Measurements from ENCODE around the gene HECTD4. TPM values are rescaled to one million over a fixed set of nuclear protein-coding genes. Genes with fewer than 3 reads are reported as not detected.
"Not testable (repeated sequence)": the region's sequence is repeated elsewhere in the genome, so short reads cannot be mapped to it uniquely, and the experiment has no call there.

HECTD4 gene
- polyA plus RNA-seq, 1 donor: 38.1 TPM

DNA sequence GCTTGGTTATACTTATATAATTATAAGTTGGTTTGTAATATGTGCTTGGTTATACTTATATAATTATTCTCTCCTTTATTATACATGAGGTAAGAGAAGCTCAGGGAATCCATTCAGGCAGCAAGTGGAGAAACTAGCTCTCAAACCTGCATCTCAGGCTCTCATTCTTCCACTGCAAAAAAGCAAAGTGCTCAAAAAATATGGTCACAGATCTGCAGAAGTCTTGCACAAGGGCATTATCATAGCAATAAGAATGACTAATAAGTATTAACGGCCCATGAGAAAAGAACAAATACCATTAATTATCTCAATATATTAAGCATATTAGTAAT lies 257.3 kb downstream of the HECTD4 start:
- Histone ChIP-seq H3K27me3 (ENCODE audit: control insufficient read depth, insufficient read depth, low read length) (no peaks in the 10 kb centered on the region), H3K9me3 (ENCODE audit: control insufficient read depth, low read depth, low read length) (no peaks in the 10 kb centered on the region), H3K4me3 (ENCODE audit: low read length) (no peak overlapping the region), H3K27ac (ENCODE audit: low read length) (no peak overlapping the region), H3K4me1 (ENCODE audit: control insufficient read depth, insufficient read depth, low read length) (peaks cover 6% of the 10 kb centered on the region), H3K36me3 (ENCODE audit: control insufficient read depth, insufficient read depth, low read length) (no peaks in the 10 kb centered on the region)
- no CpG with 5 or more reads among the region's 1 CpG for WGBS (ENCODE audit: insufficient coverage, low lambda C conversion rate)
- DNase-seq: no peak

DNA sequence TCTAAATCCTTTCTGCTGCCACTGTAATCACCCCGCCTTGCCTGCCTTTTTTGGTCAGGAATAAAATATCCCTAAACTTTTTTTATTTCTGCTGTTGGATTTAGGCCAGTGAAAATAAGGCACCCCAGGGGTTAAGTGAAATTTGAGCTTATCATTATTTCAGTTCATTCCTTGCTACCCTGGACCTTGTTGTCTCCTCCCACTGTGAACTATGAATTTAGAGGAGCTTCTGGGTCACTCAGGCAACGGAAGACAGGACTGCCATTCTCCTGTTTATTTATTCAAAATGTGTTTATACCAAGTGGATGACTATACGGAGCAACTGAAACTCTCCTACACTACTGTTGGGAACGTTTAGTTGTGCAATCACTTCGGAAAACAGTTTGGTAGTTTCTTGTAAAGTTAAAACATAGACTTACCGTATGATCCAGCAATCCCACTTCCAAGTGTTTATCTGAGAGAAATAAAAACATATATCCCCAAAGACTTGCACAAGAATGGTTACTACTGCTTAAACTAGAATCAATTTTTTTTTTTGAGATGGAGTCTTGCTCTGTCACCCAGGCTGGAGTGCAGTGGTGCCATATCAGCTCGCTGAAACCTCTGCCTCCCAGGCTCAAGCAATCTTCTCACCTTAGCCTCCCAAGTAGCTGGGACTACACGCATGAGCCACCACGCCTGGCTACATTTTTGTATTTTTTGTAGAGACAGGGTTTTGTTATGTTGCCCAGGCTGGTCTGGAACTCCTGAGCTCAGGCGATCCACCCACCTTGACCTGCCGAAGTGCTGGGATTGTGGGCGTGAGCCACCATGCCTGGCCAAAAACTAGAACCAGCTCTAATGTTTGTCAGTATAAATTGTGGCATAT lies 259.2 kb downstream of the HECTD4 start:
- no peak overlapping the region for H3K27ac ChIP-seq (ENCODE audit: low read length)

DNA sequence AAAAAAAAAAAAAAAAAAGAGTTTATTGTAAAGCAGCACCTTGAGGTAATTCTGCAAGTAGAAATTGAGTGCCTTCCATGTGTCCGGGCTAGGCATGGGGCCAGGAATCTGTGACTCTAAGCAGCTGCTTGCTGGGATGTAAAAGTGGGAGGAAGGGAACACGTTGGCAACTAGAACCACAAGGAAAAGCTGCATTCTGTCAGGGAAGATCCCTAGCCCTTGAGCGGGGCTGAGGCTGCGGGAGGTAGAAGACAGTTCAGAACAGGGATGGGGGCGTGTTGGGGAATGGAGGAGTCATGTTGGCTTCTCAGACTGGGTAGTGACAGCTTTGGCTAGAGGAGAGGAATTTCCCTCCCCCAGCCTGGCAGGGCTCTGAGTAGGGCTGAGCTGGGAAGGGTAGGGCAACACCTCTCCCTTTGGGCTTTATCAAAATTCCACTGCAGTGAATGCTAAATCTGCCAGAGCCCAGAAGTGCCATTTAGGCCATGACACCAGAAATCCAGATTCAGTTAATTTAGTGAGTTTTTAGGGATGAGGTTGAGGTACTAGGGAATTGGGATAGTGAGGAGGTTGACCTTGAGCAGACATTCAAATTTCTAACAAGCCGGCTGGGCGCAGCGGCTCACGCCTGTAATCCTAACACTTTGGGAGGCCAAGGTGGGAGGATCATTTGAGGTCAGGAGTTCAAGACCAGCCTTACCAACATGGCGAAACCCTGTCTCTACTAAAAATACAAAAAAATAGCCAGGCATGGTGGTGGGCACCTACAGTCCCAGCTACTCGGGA lies 260.3 kb downstream of the HECTD4 start:
- Histone ChIP-seq H3K9me3 (ENCODE audit: control insufficient read depth, low read depth, low read length) (no peaks in the 10 kb centered on the region), H3K27me3 (ENCODE audit: control insufficient read depth, insufficient read depth, low read length) (no peaks in the 10 kb centered on the region), H3K4me1 (ENCODE audit: control insufficient read depth, insufficient read depth, low read length) (peaks cover 3% of the 10 kb centered on the region), H3K4me3 (ENCODE audit: low read length) (no peak overlapping the region), H3K27ac (ENCODE audit: low read length) (no peak overlapping the region), H3K36me3 (ENCODE audit: control insufficient read depth, insufficient read depth, low read length) (no peaks in the 10 kb centered on the region)
- no CpG with 5 or more reads among the region's 11 CpGs for WGBS (ENCODE audit: insufficient coverage, low lambda C conversion rate)
- DNase-seq: peak in 1 of 2 donors; percentile 20

More for the DNA sequence above, 259.2 kb downstream of the HECTD4 start:
- no peaks in the 10 kb centered on the region for H3K9me3 ChIP-seq (ENCODE audit: control insufficient read depth, low read depth, low read length)
- peak in 1 of 2 donors; percentile 36 for DNase-seq
- no CpG with 5 or more reads among the region's 12 CpGs for WGBS (ENCODE audit: insufficient coverage, low lambda C conversion rate)
- H3K4me3 ChIP-seq (ENCODE audit: low read length): no peak overlapping the region
- no peaks in the 10 kb centered on the region for H3K36me3 ChIP-seq (ENCODE audit: control insufficient read depth, insufficient read depth, low read length)
- no peaks in the 10 kb centered on the region for H3K27me3 ChIP-seq (ENCODE audit: control insufficient read depth, insufficient read depth, low read length)
- H3K4me1 ChIP-seq (ENCODE audit: control insufficient read depth, insufficient read depth, low read length): peaks cover 3% of the 10 kb centered on the region

DNA sequence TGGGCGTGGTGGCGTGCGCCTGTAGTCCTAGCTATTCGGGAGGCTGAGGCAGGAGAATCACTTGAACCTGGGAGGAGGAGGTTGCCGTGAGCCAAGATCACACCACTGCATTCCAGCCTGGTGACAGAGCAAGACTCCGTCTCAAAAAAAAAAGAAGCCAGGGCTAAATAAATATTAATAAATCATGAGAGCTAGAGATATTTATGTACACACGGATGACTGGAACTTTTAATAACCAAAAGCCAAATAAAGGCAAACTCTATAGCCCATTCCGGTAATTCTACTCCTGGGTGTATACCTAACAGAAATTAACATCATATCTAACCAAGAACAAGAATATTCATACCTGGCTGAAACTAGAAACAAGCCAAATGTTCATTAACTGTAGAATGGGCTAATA lies 264.5 kb downstream of the HECTD4 start:
- whole genome bisulfite sequencing (ENCODE audit: insufficient coverage, low lambda C conversion rate): 80% methylated on average over 1 of the region's 8 CpGs
- H3K9me3 ChIP-seq (ENCODE audit: control insufficient read depth, low read depth, low read length): no peaks in the 10 kb centered on the region
- no peak overlapping the region for H3K4me3 ChIP-seq (ENCODE audit: low read length)
- H3K27me3 ChIP-seq (ENCODE audit: control insufficient read depth, insufficient read depth, low read length): no peaks in the 10 kb centered on the region
- peaks cover 4% of the 10 kb centered on the region for H3K4me1 ChIP-seq (ENCODE audit: control insufficient read depth, insufficient read depth, low read length)
- no peak overlapping the region for H3K27ac ChIP-seq (ENCODE audit: low read length)
- DNase-seq: no peak
- no peaks in the 10 kb centered on the region for H3K36me3 ChIP-seq (ENCODE audit: control insufficient read depth, insufficient read depth, low read length)

DNA sequence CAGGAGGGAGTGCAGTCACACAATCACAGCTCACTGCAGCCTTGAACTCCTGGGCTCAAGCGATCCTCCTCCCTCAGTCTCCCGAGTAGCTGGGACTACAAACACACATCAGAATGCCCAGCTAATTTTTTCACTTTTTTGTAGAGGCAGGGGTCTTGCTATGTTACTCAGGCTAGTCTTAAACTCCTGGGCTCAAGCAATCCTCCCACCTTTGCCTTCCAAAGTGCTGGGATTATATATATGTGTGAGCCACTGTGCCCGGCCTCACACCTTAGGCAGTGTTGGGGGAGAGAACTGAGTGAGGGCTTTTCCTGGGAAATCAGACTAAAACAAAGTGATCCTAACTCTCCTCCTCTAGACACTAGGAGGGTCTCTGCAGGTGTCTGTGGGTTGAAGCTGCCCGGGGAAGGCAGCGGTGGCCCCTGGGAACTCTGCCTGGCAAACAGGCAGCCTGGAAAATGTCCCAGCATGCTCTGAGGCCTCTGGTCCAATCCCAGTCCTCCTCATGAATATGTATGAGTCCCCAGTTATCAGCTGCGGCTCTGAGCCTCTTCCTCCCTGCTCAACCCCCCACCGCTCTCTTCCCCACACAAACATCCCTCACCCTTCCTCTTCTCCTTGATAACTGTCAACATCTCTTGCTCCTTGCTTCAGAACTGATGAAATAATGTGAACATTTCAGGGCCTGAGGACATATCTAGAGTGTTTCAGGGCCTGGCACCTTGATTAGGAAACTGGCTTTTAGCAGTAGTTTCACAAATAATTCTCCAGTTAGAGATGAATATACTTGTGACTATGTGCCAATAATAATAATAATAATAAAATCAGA lies 265.8 kb downstream of the HECTD4 start:
- peaks cover 4% of the 10 kb centered on the region for H3K4me1 ChIP-seq (ENCODE audit: control insufficient read depth, insufficient read depth, low read length)

DNA sequence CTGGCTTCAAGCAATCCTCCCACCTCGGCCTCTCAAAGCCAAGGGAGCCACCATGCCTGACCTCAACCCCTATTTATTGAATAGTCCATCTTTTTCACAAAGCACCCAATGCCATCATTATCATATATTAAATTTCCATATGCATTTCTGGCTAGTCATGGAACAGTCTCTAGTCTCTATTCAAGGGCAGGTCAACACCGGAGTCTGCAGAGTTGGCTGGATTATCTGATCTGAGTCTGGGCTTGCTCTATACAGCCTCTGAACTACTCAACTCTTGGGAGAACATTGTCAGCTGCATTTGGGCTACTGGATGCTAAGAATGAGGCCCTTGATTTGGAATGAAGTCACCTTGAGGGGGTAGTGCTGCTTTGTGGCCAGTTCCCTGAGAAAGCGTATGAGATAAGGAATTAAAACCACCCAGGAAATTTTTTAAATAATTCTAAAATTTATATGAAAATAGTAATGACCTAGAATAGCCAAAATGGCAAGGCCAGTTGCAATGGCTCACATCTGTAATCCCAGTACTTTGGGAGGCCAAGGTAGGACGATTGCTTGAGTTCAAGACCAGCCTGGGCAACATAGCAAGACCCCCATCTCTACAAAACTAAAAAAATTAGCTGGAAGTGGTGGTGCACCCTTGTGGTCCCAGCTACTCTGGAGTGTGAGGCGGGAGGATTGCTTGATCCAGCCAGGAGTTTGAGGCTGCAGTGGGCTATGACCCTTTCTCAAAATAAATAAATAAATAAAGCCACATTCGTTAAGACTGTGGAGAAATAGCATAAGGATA lies 266.8 kb downstream of the HECTD4 start:
- Histone ChIP-seq H3K27ac (ENCODE audit: low read length) (no peak overlapping the region), H3K36me3 (ENCODE audit: control insufficient read depth, insufficient read depth, low read length) (no peaks in the 10 kb centered on the region), H3K4me1 (ENCODE audit: control insufficient read depth, insufficient read depth, low read length) (peaks cover 4% of the 10 kb centered on the region), H3K9me3 (ENCODE audit: control insufficient read depth, low read depth, low read length) (no peaks in the 10 kb centered on the region), H3K27me3 (ENCODE audit: control insufficient read depth, insufficient read depth, low read length) (no peaks in the 10 kb centered on the region), H3K4me3 (ENCODE audit: low read length) (no peak overlapping the region)
- no CpG with 5 or more reads among the region's 6 CpGs for WGBS (ENCODE audit: insufficient coverage, low lambda C conversion rate)
- no peak for DNase-seq

More for the DNA sequence above, 265.8 kb downstream of the HECTD4 start:
- no peaks in the 10 kb centered on the region for H3K27me3 ChIP-seq (ENCODE audit: control insufficient read depth, insufficient read depth, low read length)
- H3K27ac ChIP-seq (ENCODE audit: low read length): peak overlapping the region; percentile 87
- no peak overlapping the region for H3K4me3 ChIP-seq (ENCODE audit: low read length)
- no peaks in the 10 kb centered on the region for H3K9me3 ChIP-seq (ENCODE audit: control insufficient read depth, low read depth, low read length)
- DNase-seq: peak; percentile 70 to 83
- no peaks in the 10 kb centered on the region for H3K36me3 ChIP-seq (ENCODE audit: control insufficient read depth, insufficient read depth, low read length)
- WGBS (ENCODE audit: insufficient coverage, low lambda C conversion rate): 0% methylated on average over 1 of the region's 7 CpGs

DNA sequence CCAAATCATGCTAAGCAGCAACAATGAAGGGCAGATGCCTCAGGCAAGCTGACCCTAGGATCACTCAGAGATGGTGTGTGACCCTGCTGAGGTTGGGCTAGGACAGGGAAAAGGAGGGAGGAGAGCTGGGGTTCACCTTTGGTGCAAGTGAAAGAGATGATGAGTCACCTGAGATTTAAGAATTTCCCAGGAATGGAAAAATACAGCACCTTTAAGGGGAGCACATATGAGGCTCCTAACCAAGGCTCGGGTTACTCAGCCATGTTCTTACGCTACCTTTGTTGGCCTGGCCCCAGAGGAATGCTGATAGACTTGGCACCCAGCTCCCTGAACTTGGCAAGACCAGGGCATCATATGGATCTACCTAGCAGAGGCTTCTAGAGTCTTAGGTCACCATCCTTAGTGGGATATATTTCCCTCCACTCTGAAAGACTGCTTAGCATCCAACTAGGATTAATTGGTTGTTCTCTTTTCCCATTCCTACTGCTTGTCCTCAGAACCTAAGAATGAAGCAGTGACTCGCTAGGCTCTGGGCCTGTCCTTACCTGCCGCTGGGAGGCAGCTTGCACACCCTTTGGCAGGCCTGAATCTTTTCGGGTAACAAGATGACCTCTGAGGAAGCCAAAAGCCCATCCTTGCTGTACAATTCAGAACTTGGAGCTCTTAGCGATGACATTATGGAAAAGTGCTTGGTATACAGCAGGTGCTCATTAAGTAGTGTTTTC lies 269.7 kb downstream of the HECTD4 start:
- no peak overlapping the region for H3K4me3 ChIP-seq (ENCODE audit: low read length)
- WGBS (ENCODE audit: insufficient coverage, low lambda C conversion rate): no CpG with 5 or more reads among the region's 6 CpGs
- H3K9me3 ChIP-seq (ENCODE audit: control insufficient read depth, low read depth, low read length): no peaks in the 10 kb centered on the region
- DNase-seq: no peak
- H3K36me3 ChIP-seq (ENCODE audit: control insufficient read depth, insufficient read depth, low read length): no peaks in the 10 kb centered on the region
- no peak overlapping the region for H3K27ac ChIP-seq (ENCODE audit: low read length)
- no peaks in the 10 kb centered on the region for H3K27me3 ChIP-seq (ENCODE audit: control insufficient read depth, insufficient read depth, low read length)
- H3K4me1 ChIP-seq (ENCODE audit: control insufficient read depth, insufficient read depth, low read length): peaks cover 5% of the 10 kb centered on the region

DNA sequence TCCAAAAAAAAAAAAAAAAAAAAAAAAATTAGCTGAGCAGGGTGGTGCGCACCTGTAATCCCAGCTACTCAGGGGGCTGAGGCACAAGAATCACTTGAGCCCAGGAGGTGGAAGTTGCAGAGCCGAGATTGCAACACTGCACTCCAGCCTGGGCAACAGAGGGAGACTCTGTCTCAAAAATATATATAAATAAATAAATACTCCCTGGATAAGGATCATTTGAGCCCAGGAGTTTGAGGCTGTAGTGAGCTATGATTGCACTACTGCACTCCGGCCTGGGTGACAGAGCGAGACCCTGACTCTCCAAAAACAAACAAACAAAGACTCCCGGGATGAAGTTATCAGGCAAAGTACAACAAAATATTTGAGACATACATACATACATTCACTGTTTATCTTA lies 270.3 kb downstream of the HECTD4 start:
- H3K4me1 ChIP-seq (ENCODE audit: control insufficient read depth, insufficient read depth, low read length): peaks cover 11% of the 10 kb centered on the region
- H3K27ac ChIP-seq (ENCODE audit: low read length): no peak overlapping the region
- H3K4me3 ChIP-seq (ENCODE audit: low read length): no peak overlapping the region
- no peaks in the 10 kb centered on the region for H3K27me3 ChIP-seq (ENCODE audit: control insufficient read depth, insufficient read depth, low read length)
- H3K36me3 ChIP-seq (ENCODE audit: control insufficient read depth, insufficient read depth, low read length): no peaks in the 10 kb centered on the region
- H3K9me3 ChIP-seq (ENCODE audit: control insufficient read depth, low read depth, low read length): no peaks in the 10 kb centered on the region
- 68% methylated on average over 3 of the region's 5 CpGs for WGBS (ENCODE audit: insufficient coverage, low lambda C conversion rate)
- DNase-seq: no peak

DNA sequence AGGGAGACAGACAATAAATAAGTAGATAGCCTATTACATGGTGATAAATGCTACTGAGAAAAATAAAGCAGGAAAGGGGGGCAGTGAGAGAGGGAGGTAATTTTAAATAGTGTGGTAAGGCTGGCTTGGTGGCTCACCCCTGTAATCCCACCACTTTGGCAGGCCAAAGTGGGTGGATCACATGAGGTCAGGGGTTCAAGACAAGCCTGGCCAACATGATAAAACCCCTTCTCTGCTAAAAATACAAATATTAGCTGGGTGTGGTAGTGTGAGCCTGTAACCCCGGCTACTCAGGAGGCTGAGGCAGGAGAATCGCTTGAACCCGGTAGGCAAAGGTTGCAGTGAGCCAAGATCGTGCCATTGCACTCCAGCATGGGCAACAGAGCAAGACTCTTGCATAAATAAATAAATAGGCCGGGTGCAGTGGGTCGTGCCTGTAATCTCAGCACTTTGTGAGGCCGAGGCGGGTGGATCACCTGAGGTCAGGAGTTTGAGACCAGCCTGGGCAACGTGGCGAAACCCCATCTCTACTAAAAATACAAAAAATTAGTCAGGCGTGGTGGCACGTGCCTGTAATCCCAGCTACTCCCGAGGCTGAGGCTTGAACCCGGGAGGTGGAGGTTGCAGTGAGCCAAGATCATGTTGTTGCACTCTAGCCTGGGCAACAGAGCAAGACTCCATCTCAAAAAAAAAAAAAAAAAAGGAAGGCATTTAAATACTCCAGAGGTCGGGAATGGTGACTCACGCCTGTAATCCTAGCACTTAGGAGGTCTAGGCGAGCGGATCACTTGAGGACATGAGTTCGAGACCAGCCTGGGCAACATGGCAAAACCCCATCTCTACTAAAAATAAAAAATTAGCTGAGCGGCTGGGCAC lies 271.2 kb downstream of the HECTD4 start:
- not testable (repeated sequence) for H3K27me3 ChIP-seq (ENCODE audit: control insufficient read depth, insufficient read depth, low read length); H3K4me3 ChIP-seq (ENCODE audit: low read length); H3K27ac ChIP-seq (ENCODE audit: low read length); DNase-seq; H3K9me3 ChIP-seq (ENCODE audit: control insufficient read depth, low read depth, low read length); H3K36me3 ChIP-seq (ENCODE audit: control insufficient read depth, insufficient read depth, low read length); H3K4me1 ChIP-seq (ENCODE audit: control insufficient read depth, insufficient read depth, low read length)
- WGBS (ENCODE audit: insufficient coverage, low lambda C conversion rate): 80% methylated on average over 2 of the region's 20 CpGs
